ENCODE data around the gene TSPAN17. TPM values are rescaled to one million over a fixed set of nuclear protein-coding genes. Genes with fewer than 3 reads are reported as not detected.

The TSPAN17 gene
- total and polyA plus RNA-seq, 10 of the 15 experiments (the other 5 are each of a cell fraction or from before 2014, with no cell fraction given), result 0.24 to 17.1 (median 10.4) TPM

- BruUV-seq (replicated peaks), result no TSS peak
- no peak for TF ChIP-seq CHD4 (IDR thresholded peaks at IDR 0.05)
- TF ChIP-seq NRF1 (conservative IDR thresholded peaks at IDR 0.05; ENCODE audit: low read depth, low read length), result no peak
- TF ChIP-seq USF2 (IDR thresholded peaks at IDR 0.05; ENCODE audit: borderline replicate concordance, low read depth, low read length), result no peak
- TF ChIP-seq CBFB (IDR thresholded peaks at IDR 0.05; ENCODE audit: low read depth), result no peak
- no peak for TF ChIP-seq SMARCA5 (IDR thresholded peaks at IDR 0.05)
- no peak for TF ChIP-seq YBX1 (IDR thresholded peaks at IDR 0.05)
- no peak for TF ChIP-seq IKZF1 (conservative IDR thresholded peaks at IDR 0.05)
- no peak for TF ChIP-seq HCFC1 (IDR thresholded peaks at IDR 0.05; ENCODE audit: low read length)
- no peak for TF ChIP-seq NFIC (IDR thresholded peaks at IDR 0.05; ENCODE audit: low read depth, low read length)
- TF ChIP-seq E2F8 (IDR thresholded peaks at IDR 0.05; ENCODE audit: low read depth, partially characterized antibody), result no peak
- no peak for TF ChIP-seq ZBTB40 (IDR thresholded peaks at IDR 0.05; ENCODE audit: borderline replicate concordance)
- no peak for TF ChIP-seq FOS (IDR thresholded peaks at IDR 0.05; ENCODE audit: borderline replicate concordance, extremely low read depth, insufficient read length)
- no peak for TF ChIP-seq PBX3 (IDR thresholded peaks at IDR 0.05; ENCODE audit: insufficient replicate concordance, low read depth, low read length)
- TF ChIP-seq BCL11A (IDR thresholded peaks at IDR 0.05; ENCODE audit: low read depth, low read length), result no peak
- TF ChIP-seq EZH2 (IDR thresholded peaks at IDR 0.05; ENCODE audit: borderline replicate concordance, control insufficient read depth, low read depth, low read length), result no peak
- TF ChIP-seq ZNF384 (IDR thresholded peaks at IDR 0.05; ENCODE audit: borderline replicate concordance, low read depth, low read length), result no peak
- no peak overlapping the region for H3K4me3 ChIP-seq
- H3K27me3 ChIP-seq (replicated peaks in 1 of 2; ENCODE audit: control insufficient read depth in 2 of 2, insufficient read depth in 2 of 2, low read length in 1 of 2), result peaks cover 0 to 6% of the 10 kb centered on the region in 2 experiments; a peak in 3 of 4 replicates
- no peaks in the 10 kb centered on the region for H3K36me3 ChIP-seq (ENCODE audit: control insufficient read depth in 2 of 2, insufficient read depth in 2 of 2, low read length in 1 of 2)
- no peak overlapping the region for H3K4me2 ChIP-seq (ENCODE audit: control insufficient read depth, insufficient read depth)
- 27% methylated on average over 4 of the region's 5 CpGs for WGBS (ENCODE audit: insufficient coverage, insufficient replicate concordance, low lambda C conversion rate, missing lambda C conversion rate)
- in situ Hi-C loops (cut with MboI), result no loop called here
- no peak overlapping the region for H2AFZ ChIP-seq (ENCODE audit: control insufficient read depth, low read depth, low read length)
- CTCF ChIA-PET, result no interaction called here
- no peaks in the 10 kb centered on the region for H3K4me1 ChIP-seq (ENCODE audit: control insufficient read depth, insufficient read depth, low read length)
- FAIRE-seq (no peak), DNase-seq (ENCODE audit: low read depth, low spot score) (no peak), ATAC-seq (no peak)
- no peaks in the 10 kb centered on the region for H4K20me1 ChIP-seq (ENCODE audit: control insufficient read depth, insufficient read depth)
- intact Hi-C loops (cut with micrococcal nuclease; ENCODE audit: unreplicated experiment), result no loop called here
- no peaks in the 10 kb centered on the region; the same call in 2 of the 3 replicates for H3K9me3 ChIP-seq (replicated peaks; ENCODE audit: control insufficient read depth, insufficient read depth, low read length)
- SMC1A ChIA-PET (ENCODE audit: uncharacterized antibody, unreplicated experiment), result interaction anchor here (0.6 kb wide), 1 partner anchor 232 kb away, joined by 3 read pairs; no protein-coding TSS in a partner anchor
- POLR2A ChIA-PET, result no interaction called here
- RAD21 ChIA-PET (ENCODE audit: unreplicated experiment), result no interaction called here
- no peaks in the 10 kb centered on the region for H3K79me2 ChIP-seq (ENCODE audit: control insufficient read depth, insufficient read depth, low read length)
- no peak overlapping the region for H3K9ac ChIP-seq (ENCODE audit: control insufficient read depth, insufficient read depth, low read length)
- no peak overlapping the region for H3K27ac ChIP-seq (ENCODE audit: control insufficient read depth, insufficient read depth)
These were observed 45.0 kb downstream of the TSPAN17 start for GRCh38 chr5:176692326-176692725.
